GM12878 (cell line): Measurements from ENCODE around the gene CELF2.

ENCODE experiments used
- ATF3 ChIP-seq: IDR thresholded peaks from 2 replicates; pipeline ENCODE4 v1.6.1; 2011; ENCODE audit warnings: low read depth, mild to moderate bottlenecking, low read length, moderate library complexity, borderline replicate concordance; ENCODE audit errors: extremely low read depth
- CEBPB ChIP-seq, 2 experiments: fragments of 150-350 bp in 1 of 2; IDR thresholded peaks; 2 replicates each; pipeline ENCODE4 v1.6.1; 2012 to 2014; ENCODE audit warnings: low read depth in 2 of 2, low read length in 2 of 2, borderline replicate concordance in 1 of 2, inconsistent platforms in 1 of 2
- EGR1 ChIP-seq, 2 experiments: IDR thresholded peaks; 1 replicate in 1 of 2; 2 replicates in 1 of 2; pipeline ENCODE4 v1.6.1; 2011 to 2012; ENCODE audit warnings: low read depth in 2 of 2, low read length in 2 of 2, borderline replicate concordance in 1 of 2, mild to moderate bottlenecking in 1 of 2, moderate library complexity in 1 of 2
- JUNB ChIP-seq: IDR thresholded peaks from 2 replicates; pipeline ENCODE4 v1.6.1; 2016; ENCODE audit warnings: antibody characterized with exemption, mild to moderate bottlenecking
- JUND ChIP-seq: IDR thresholded peaks from 2 replicates; pipeline ENCODE4 v1.6.1; 2012; ENCODE audit warnings: low read depth, mild to moderate bottlenecking, low read length, improper control_type of control experiment, moderate library complexity
- KDM1A ChIP-seq: fragments of 200-600 bp; sonication (generic); IDR thresholded peaks from 2 replicates; pipeline ENCODE4 v1.6.1; 2016; ENCODE audit warnings: borderline replicate concordance
- MTA3 ChIP-seq: IDR thresholded peaks from 2 replicates; pipeline ENCODE4 v1.6.1; 2012; ENCODE audit warnings: low read length, inconsistent platforms, borderline replicate concordance
- POLR2AphosphoS5 ChIP-seq: IDR thresholded peaks from 2 replicates; pipeline ENCODE4 v1.6.1; 2011; ENCODE audit warnings: mild to moderate bottlenecking, low read length, inconsistent platforms
- RFX5 ChIP-seq: IDR thresholded peaks from 2 replicates; pipeline ENCODE4 v1.6.1; 2011; ENCODE audit warnings: low read depth, low read length, improper control_type of control experiment
- ZNF384 ChIP-seq: IDR thresholded peaks from 2 replicates; pipeline ENCODE4 v1.6.1; 2012; ENCODE audit warnings: low read depth, mild to moderate bottlenecking, low read length, improper control_type of control experiment, borderline replicate concordance
- TF ChIP-seq, protein P1 (sequence below), 3 experiments: IDR thresholded peaks in 2 of 3; conservative IDR thresholded peaks in 1 of 3; 2 replicates each; pipeline ENCODE4 v1.5.1; 2011; ENCODE audit warnings: low read depth in 3 of 3, low read length in 3 of 3, mild to moderate bottlenecking in 3 of 3, control low read depth in 2 of 3, moderate library complexity in 2 of 3, inconsistent platforms in 1 of 3, mixed read lengths in 1 of 3; ENCODE audit not compliant: control insufficient read depth in 2 of 3, insufficient read depth in 1 of 3; ENCODE audit errors: extremely low read depth in 1 of 3

DNA sequence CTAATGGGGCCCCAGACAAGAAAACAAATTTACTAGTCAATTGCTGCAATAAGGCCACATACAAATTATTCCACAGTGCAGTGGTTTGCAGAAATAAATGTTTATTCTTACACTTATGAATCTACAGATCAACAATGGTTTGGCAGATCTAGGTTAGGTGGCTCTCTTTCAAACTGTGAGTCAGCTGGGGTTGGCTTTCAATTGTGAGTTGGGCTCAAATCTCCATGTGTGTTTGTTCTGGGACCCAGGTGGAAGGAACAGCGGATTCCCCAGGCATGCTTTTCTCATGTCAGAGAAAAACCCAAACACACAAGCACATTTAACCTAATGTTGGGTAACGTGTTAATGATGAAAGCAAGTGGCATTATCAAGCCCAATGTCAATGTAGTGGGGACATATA, 25.6 kb upstream of the CELF2 start:
- TF ChIP-seq RFX5 = no peak
- TF ChIP-seq POLR2AphosphoS5 = no peak
- no peak for TF ChIP-seq JUNB
- TF ChIP-seq MTA3 = no peak
- TF ChIP-seq KDM1A = no peak
- TF ChIP-seq ZNF384 = no peak
- no peak for TF ChIP-seq CEBPB (IDR thresholded peaks at IDR 0.05; ENCODE audit: borderline replicate concordance in 1 of 2, low read depth in 2 of 2, low read length in 2 of 2)
- TF ChIP-seq JUND = no peak
- TF ChIP-seq, protein P1, sequence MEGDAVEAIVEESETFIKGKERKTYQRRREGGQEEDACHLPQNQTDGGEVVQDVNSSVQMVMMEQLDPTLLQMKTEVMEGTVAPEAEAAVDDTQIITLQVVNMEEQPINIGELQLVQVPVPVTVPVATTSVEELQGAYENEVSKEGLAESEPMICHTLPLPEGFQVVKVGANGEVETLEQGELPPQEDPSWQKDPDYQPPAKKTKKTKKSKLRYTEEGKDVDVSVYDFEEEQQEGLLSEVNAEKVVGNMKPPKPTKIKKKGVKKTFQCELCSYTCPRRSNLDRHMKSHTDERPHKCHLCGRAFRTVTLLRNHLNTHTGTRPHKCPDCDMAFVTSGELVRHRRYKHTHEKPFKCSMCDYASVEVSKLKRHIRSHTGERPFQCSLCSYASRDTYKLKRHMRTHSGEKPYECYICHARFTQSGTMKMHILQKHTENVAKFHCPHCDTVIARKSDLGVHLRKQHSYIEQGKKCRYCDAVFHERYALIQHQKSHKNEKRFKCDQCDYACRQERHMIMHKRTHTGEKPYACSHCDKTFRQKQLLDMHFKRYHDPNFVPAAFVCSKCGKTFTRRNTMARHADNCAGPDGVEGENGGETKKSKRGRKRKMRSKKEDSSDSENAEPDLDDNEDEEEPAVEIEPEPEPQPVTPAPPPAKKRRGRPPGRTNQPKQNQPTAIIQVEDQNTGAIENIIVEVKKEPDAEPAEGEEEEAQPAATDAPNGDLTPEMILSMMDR (IDR thresholded peaks at IDR 0.05 in 2 of 3, conservative IDR thresholded peaks at IDR 0.05 in 1 of 3; ENCODE audit: control insufficient read depth in 2 of 3, extremely low read depth in 1 of 3, insufficient read depth in 1 of 3, low read depth in 3 of 3, low read length in 3 of 3) = no peak
- TF ChIP-seq ATF3 = no peak
- no peak for TF ChIP-seq EGR1 (IDR thresholded peaks at IDR 0.05; ENCODE audit: borderline replicate concordance in 1 of 2, low read depth in 2 of 2, low read length in 2 of 2)
